GM20000 (cell line): ENCODE measurements around the gene NECTIN3.

ENCODE experiments used
- DNase-seq: peaks from one replicate; pipeline ENCODE4 v3.0.0; 2012; ENCODE audit warnings: low spot score
- CTCF ChIP-seq: IDR thresholded peaks from 2 replicates; pipeline ENCODE4 v1.5.1; 2012; ENCODE audit warnings: mild to moderate bottlenecking, control low read depth; ENCODE audit errors: extremely low read depth, missing control alignments

NECTIN3 gene

GRCh38 chr3:111229301-111229700 is 157.7 kb downstream of the NECTIN3 start:
- no peak for DNase-seq
- no peak for TF ChIP-seq CTCF

- DNase-seq = no peak
These were observed 165.5 kb downstream of the NECTIN3 start for GRCh38 chr3:111236836-111237713.

DNA sequence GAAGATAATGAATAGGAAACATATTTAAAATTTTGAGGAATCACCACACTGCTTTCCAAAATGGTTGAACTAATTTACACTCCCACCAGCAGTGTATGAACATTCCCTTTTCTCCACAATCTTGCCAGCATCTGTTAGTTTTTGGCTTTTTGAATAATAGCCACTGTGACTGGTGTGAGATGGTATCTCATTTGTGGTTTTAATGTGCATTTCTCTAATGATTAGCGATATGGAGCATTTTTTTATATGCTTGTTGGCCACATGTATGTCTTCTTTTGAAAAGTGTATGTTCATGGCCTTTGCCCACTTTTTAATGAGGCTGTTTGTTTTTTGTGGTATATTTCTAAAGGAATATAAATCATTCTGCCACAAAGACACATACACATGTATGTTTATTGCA is 166.3 kb downstream of the NECTIN3 start:
- no peak for DNase-seq
- TF ChIP-seq CTCF = no peak

More at GRCh38 chr3:111236836-111237713, 165.5 kb downstream of the NECTIN3 start:
- no peak for TF ChIP-seq CTCF

DNA sequence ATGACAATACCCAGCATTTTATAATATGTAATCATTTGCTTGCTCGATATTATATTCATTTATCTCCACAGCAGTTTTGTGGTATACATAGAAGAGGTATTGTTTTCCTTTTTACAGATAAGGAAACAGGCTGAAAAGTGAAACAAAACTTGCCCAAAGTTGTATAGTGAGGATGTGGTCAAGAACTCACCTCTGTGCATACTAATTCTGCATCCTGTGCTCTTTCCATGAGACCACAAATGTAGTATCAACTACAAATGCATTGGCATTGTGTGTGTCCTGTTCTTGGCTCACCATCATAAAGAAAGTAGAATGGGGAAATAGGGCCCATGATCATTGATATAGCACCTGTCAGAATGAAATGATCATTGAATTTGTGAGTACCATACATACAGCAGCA is 167.3 kb downstream of the NECTIN3 start:
- DNase-seq = no peak
- no peak for TF ChIP-seq CTCF

DNA sequence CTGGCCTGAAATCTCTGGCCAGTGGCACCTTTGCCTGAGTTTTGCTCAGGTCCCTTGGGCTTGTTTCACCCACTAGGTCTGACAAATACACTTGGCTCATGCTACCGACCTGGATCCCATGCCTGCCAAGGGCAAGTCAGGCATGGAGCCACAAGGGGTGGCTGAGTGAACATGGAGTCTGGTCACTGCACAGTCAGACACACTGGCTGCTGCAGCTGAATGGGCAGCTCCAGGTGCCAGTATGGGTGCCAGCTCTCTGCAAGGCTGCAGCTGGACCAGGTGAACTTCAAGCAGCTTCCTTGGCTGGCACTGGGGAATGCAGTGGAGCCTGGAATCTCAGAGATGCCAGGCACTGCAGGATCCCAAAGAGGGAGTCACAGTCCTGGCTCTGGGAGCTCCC is 170.3 kb downstream of the NECTIN3 start:
- no peak for DNase-seq
- no peak for TF ChIP-seq CTCF
